Epithelial cell of proximal tubule (primary cell): ENCODE results near the gene BCL2. TPM values are rescaled to one million over a fixed set of nuclear protein-coding genes. Genes with fewer than 3 reads are reported as not detected.

Experiments
- DNase-seq: peaks from one replicate; pipeline ENCODE4 v3.0.0-alpha.2; 2011; ENCODE audit warnings: low read depth
- H3K4me3 ChIP-seq: 2 replicates; pipeline ENCODE4 v1.5.1; 2011; ENCODE audit warnings: low read depth, mild to moderate bottlenecking, low read length
- total RNA-seq: library from RNA; depleted of rRNA; stranded (reverse); fragments of >200 nt; gene quantifications from 2 replicates; pipeline ENCODE4 v1.2.3, GENCODE V29; 2015
- TF ChIP-seq, protein P1 (sequence below): conservative IDR thresholded peaks from 2 replicates; pipeline ENCODE4 v1.5.1; 2012; ENCODE audit warnings: low read depth, mild to moderate bottlenecking, low read length

Gene BCL2
- total RNA-seq, 1 donor from 2014 or later, result 4.7 TPM

DNA sequence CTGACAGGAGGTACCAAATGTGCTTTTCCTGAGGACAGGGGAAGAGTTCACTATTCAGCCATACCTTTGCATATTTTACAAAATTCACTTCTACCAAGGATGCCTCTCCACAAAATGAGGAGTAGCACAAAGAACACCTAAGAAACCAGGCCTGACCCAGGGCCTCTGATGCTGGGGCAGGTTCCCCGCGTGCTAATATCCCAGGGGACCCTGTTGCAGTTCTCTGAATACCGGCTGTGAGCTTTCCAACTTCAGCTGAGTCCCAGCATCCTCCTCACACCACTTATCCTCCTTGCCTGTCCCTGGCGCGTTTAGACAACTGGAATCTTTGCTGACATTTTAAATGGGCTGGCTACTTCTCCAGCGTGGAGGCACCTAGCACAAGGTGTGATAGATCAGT, 142.3 kb downstream of the BCL2 start:
- TF ChIP-seq, protein P1, sequence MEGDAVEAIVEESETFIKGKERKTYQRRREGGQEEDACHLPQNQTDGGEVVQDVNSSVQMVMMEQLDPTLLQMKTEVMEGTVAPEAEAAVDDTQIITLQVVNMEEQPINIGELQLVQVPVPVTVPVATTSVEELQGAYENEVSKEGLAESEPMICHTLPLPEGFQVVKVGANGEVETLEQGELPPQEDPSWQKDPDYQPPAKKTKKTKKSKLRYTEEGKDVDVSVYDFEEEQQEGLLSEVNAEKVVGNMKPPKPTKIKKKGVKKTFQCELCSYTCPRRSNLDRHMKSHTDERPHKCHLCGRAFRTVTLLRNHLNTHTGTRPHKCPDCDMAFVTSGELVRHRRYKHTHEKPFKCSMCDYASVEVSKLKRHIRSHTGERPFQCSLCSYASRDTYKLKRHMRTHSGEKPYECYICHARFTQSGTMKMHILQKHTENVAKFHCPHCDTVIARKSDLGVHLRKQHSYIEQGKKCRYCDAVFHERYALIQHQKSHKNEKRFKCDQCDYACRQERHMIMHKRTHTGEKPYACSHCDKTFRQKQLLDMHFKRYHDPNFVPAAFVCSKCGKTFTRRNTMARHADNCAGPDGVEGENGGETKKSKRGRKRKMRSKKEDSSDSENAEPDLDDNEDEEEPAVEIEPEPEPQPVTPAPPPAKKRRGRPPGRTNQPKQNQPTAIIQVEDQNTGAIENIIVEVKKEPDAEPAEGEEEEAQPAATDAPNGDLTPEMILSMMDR, result no peak
- H3K4me3 ChIP-seq, result no peak overlapping the region
- DNase-seq, result no peak

DNA sequence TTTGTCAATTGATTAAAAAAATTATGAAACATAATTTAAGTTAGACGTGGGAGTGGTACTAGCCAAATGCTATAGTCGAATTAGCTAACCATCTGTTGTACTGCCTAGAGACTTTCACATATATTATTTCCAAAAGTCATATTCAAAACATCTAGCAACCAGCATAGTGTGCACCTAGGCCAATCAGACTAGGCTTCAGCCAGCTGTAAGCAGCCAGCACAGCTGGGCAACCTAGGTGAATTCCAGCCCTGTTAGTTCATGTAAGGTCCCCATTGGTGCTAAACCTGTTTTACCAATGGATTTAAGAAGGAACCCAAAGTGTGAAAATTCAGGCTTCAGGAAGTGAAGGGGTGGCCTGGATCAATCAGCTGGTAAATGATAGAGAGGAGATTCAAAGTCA, 144.3 kb downstream of the BCL2 start:
- no peak for DNase-seq
- TF ChIP-seq, protein P1, result no peak
- H3K4me3 ChIP-seq, result no peak overlapping the region

DNA sequence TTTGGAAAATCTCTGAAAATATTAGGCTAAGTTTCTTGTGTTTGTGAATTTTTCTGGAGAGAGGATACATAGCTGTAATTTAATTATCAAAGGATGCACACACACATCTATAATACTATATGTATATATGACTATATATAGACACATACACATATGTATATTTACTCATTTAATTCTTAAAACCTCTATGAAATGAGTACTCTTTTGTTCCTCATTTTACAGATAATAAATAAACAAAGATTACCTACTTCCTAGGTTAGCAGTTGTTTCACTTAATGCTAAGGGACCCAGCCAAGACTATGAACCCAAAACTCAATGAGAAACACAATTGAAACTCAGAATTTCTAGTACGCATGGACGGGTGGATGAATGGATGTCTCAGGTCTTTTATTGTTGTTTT, 145.6 kb downstream of the BCL2 start:
- H3K4me3 ChIP-seq, result no peak overlapping the region
- TF ChIP-seq, protein P1, result no peak
- no peak for DNase-seq

DNA sequence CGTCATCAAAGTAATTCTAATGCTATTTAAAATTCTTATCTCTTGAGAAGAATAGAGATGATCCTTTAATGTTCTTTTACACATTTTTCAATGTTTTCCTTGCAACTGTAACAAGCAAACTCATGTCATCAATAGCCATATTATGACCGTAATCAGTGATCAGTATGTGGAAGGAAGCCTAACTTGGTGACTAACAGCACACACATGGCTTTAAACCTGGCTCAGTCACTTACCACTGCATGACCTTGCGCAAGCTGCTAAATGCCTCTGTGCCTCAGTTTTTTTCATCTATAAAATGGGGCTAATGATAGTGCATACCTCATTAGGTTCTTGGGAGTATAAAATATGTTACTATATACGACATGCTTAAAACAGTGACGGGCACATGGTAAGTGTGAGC, 149.7 kb downstream of the BCL2 start:
- no peak for DNase-seq
- no peak overlapping the region for H3K4me3 ChIP-seq
- TF ChIP-seq, protein P1, result no peak

DNA sequence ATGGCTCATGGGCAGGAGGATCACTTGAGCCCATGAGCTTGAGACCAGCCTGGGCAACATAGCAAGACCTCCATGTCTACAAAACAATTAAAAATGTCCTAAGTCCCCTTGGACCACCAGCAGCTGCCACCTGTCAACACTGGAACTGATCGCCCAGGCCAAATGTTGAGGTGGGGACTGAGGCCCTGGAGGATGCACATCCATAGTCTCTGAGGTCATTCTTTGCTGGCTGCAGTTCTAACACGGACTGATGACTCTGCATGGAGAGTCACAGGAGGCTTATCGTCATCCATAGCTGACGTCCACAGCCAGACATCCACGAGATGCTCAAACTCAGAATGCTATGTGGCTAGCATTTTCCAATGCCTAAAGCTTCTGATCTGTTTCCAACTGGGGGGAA, 151.3 kb downstream of the BCL2 start:
- TF ChIP-seq, protein P1, result no peak
- no peak for DNase-seq
- H3K4me3 ChIP-seq, result no peak overlapping the region

DNA sequence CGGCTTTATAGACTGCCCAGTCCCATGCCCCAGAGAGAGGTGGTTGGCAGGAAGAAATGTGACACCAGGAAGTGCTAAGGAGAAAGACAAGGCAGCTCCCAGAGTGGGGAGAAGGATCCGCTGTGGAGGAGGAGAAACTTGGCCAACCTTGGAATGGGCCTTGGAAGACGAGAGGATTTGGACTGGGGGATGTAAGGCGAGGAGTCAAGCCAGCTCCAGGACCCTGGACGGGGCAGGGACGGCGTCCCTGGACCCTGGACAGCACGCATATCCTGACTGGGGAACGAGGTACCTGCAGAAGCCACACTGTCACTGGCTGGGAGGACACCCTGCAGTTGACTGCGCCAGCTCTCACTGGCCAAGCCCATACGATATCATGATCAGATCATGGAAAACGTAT, 153.4 kb downstream of the BCL2 start:
- TF ChIP-seq, protein P1, result no peak
- no peak overlapping the region for H3K4me3 ChIP-seq
- no peak for DNase-seq

DNA sequence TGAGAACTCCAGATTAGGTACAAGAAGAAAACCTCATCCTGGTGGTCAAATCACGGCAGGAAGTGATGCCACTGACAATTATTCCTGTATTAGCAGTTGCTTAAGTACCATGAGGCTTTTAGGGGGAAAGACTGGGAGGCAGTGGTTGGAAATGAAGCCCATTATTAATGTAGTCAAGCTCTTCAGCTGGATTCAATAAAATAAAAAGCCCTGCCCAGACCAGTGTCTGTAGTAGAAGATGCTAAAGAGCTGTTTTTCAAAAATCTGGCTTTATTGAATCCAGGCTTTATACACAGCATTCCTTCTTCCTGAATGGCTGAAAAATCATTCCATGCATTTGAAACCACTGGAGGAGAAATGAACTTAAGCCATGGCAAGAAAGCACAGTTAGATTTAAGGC, 155.2 kb downstream of the BCL2 start:
- DNase-seq, result no peak
- H3K4me3 ChIP-seq, result no peak overlapping the region
- TF ChIP-seq, protein P1, result no peak
